Endothelial cell (in vitro differentiated cells): Measurements from ENCODE around the gene RNF111. TPM values are rescaled to one million over a fixed set of nuclear protein-coding genes. Genes with fewer than 3 reads are reported as not detected.
"Not testable (repeated sequence)": the region's sequence is repeated elsewhere in the genome, so short reads cannot be mapped to it uniquely, and the experiment has no call there.

Experiments
- DNase-seq: peaks from one replicate; pipeline ENCODE4 v3.0.0; 2021; ENCODE audit warnings: low spot score
- H3K27ac Mint-ChIP-seq: one replicate; pipeline ENCODE4 v1.8.0; 2021; ENCODE audit warnings: mixed read lengths, inconsistent platforms; ENCODE audit not compliant: unreplicated experiment
- H3K27me3 Mint-ChIP-seq: one replicate; pipeline ENCODE4 v1.8.0; 2021; ENCODE audit warnings: mild to moderate bottlenecking, moderate library complexity, mixed read lengths, inconsistent platforms; ENCODE audit not compliant: unreplicated experiment
- H3K36me3 Mint-ChIP-seq: one replicate; pipeline ENCODE4 v1.8.0; 2021; ENCODE audit warnings: mild to moderate bottlenecking, low read depth, mixed read lengths, inconsistent platforms; ENCODE audit not compliant: unreplicated experiment
- H3K4me1 Mint-ChIP-seq: one replicate; pipeline ENCODE4 v1.8.0; 2021; ENCODE audit warnings: mild to moderate bottlenecking, mixed read lengths, inconsistent platforms; ENCODE audit not compliant: unreplicated experiment
- H3K4me3 Mint-ChIP-seq: one replicate; pipeline ENCODE4 v1.8.0; 2021; ENCODE audit warnings: mild to moderate bottlenecking, mixed read lengths, inconsistent platforms; ENCODE audit not compliant: unreplicated experiment
- H3K9me3 Mint-ChIP-seq: one replicate; pipeline ENCODE4 v1.8.0; 2021; ENCODE audit warnings: mixed read lengths, inconsistent platforms; ENCODE audit not compliant: unreplicated experiment
- total RNA-seq: library from RNA; stranded (reverse); fragmentation: NEBNext Ultra II Directional; extraction: Animal tissue kit (Norgen Biotek cat#: 25700); gene quantifications from one replicate; pipeline ENCODE4 v1.2.1, GENCODE V29; 2021; ENCODE audit not compliant: unreplicated experiment
- TF ChIP-seq, protein P1 (sequence below): fragments of 200-600 bp; sonication (generic); IDR thresholded peaks from one replicate; pipeline ENCODE4 v1.5.0; 2021; ENCODE audit warnings: antibody characterized with exemption; ENCODE audit not compliant: unreplicated experiment

RNF111 gene
- total RNA-seq, 1 donor from 2014 or later = 53.4 TPM

DNA sequence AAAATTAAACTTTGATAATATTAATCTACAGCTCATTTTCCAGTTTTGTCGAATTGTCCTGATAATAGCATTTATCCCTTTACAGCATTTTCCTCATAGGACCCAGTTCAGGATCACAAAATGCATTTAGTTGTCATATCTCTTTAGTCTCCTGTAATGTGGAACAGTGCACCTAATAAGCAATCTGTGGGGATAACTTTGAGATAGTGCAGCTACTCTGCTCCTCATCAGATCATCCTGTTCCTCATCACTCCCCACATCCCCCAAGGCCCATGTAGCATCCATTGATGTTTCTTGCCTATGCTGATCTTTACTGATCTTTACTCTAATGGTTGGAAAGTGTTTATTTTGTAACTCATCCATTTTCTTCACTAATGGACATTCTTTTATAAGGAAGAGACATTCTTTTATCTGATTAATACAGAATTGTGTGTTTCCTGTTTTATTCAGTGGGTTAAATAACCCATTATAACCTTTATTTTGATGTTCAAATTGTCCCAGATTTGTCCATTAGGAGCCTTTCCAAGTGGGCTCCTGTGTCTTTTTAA, 7.5 kb downstream of the RNF111 start:
- H3K36me3 Mint-ChIP-seq = peaks cover 8% of the 10 kb centered on the region
- no peaks in the 10 kb centered on the region for H3K9me3 Mint-ChIP-seq
- peak overlapping the region; percentile 7 for H3K27ac Mint-ChIP-seq

DNA sequence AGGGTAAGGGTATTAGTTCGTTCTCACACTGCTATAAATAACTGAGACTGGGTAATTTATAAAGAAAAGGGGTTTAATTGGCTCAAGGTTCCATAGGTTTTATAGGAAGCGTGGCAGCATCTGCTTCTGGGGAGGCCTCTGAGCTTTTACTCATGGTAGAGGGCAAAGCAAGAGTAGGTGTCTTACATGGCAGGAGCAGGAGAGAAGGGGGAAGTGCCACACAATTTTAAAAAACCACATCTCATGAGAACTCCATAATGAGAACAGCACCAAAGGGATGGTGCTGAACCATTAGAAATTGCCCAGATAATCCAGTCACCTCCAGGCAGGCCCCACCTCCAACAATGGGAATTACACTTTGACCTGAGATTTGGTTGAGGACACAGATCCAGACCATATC, 12.2 kb downstream of the RNF111 start:
- peaks cover 27% of the 10 kb centered on the region for H3K4me1 Mint-ChIP-seq
- no peaks in the 10 kb centered on the region for H3K9me3 Mint-ChIP-seq
- H3K36me3 Mint-ChIP-seq = peaks cover 4% of the 10 kb centered on the region
- H3K27ac Mint-ChIP-seq = no peak overlapping the region
- no peaks in the 10 kb centered on the region for H3K27me3 Mint-ChIP-seq
- DNase-seq = no peak
- TF ChIP-seq, protein P1, sequence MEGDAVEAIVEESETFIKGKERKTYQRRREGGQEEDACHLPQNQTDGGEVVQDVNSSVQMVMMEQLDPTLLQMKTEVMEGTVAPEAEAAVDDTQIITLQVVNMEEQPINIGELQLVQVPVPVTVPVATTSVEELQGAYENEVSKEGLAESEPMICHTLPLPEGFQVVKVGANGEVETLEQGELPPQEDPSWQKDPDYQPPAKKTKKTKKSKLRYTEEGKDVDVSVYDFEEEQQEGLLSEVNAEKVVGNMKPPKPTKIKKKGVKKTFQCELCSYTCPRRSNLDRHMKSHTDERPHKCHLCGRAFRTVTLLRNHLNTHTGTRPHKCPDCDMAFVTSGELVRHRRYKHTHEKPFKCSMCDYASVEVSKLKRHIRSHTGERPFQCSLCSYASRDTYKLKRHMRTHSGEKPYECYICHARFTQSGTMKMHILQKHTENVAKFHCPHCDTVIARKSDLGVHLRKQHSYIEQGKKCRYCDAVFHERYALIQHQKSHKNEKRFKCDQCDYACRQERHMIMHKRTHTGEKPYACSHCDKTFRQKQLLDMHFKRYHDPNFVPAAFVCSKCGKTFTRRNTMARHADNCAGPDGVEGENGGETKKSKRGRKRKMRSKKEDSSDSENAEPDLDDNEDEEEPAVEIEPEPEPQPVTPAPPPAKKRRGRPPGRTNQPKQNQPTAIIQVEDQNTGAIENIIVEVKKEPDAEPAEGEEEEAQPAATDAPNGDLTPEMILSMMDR = no peak
- no peak overlapping the region for H3K4me3 Mint-ChIP-seq

More for the DNA sequence above, 7.5 kb downstream of the RNF111 start:
- Mint-ChIP-seq H3K4me3 (no peak overlapping the region), H3K27me3 (no peaks in the 10 kb centered on the region), H3K4me1 (peaks cover 12% of the 10 kb centered on the region)
- no peak for DNase-seq
- TF ChIP-seq, protein P1 = no peak

DNA sequence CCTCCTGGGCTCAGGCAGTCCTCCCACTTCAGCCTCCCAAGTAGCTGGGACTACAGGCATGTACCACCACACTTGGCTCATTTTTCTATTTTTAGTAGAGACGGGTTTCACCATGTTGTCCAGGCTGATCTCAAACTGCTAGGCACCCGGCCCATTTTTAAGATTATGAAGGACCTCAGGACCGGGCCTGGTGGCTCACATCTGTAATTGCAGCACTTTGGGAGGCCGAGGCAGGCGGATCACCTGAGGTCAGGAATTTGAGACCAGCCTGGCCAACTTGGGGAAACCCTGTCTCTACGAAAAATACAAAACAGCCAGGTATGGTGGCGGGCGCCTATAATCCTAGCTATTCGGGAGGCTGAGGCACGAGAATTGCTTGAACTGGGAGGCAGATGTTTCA, 12.8 kb downstream of the RNF111 start:
- peaks cover 22% of the 10 kb centered on the region for H3K4me1 Mint-ChIP-seq
- not testable (repeated sequence) for H3K4me3 Mint-ChIP-seq, H3K9me3 Mint-ChIP-seq, H3K27ac Mint-ChIP-seq, H3K27me3 Mint-ChIP-seq, H3K36me3 Mint-ChIP-seq, DNase-seq

DNA sequence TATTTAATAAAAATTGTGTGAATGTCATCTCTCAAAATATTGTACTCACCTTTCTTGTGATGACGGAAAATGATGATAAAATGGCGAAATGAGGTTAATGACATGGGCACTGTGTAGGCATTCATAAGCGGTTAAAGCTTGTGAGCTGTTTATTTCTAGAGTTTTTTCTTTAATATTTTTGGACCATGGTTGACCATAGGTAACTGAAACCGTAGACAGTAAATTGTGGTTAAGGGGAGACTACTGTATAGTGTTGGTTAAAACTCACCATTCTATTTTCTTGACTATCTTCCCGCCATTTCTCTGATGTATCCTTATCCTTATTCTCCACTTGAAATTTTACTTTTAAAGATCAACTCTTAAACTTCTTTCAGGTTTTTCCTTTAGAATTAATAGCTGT, 14.5 kb downstream of the RNF111 start:
- Mint-ChIP-seq H3K9me3 (no peaks in the 10 kb centered on the region), H3K27ac (peak overlapping the region; percentile 17), H3K27me3 (no peaks in the 10 kb centered on the region), H3K36me3 (no peaks in the 10 kb centered on the region), H3K4me3 (no peak overlapping the region), H3K4me1 (peaks cover 20% of the 10 kb centered on the region)
- TF ChIP-seq, protein P1 = no peak
- no peak for DNase-seq

DNA sequence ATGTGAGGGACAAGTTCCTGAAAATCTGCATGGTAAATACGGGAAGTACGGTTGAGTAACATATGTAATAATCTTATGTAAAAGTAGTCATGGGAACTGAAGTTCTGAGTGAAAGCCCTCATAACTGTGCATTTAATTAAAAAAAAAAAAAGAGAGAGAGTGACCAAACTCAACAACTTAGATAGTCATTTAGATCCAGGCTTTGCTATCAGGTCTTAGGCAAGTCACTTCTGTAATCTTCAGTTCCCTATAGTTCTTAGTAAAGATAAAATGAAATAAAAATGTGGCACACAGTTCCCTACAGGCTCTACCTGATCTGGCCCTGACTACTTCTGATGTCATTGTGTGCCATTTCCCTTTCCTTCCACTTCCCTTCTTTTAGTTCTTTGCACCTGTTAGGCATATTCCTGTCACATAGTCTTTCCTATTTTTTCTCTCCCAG, 15.0 kb downstream of the RNF111 start:
- H3K4me3 Mint-ChIP-seq = no peak overlapping the region
- H3K4me1 Mint-ChIP-seq = peaks cover 20% of the 10 kb centered on the region
- no peaks in the 10 kb centered on the region for H3K36me3 Mint-ChIP-seq
- no peaks in the 10 kb centered on the region for H3K27me3 Mint-ChIP-seq
- TF ChIP-seq, protein P1 = no peak
- peak overlapping the region; percentile 11 for H3K27ac Mint-ChIP-seq
- no peak for DNase-seq
- no peaks in the 10 kb centered on the region for H3K9me3 Mint-ChIP-seq
